ENCODE results near the gene FSD2. TPM values are rescaled to one million over a fixed set of nuclear protein-coding genes. Genes with fewer than 3 reads are reported as not detected.

The FSD2 gene, protein sequence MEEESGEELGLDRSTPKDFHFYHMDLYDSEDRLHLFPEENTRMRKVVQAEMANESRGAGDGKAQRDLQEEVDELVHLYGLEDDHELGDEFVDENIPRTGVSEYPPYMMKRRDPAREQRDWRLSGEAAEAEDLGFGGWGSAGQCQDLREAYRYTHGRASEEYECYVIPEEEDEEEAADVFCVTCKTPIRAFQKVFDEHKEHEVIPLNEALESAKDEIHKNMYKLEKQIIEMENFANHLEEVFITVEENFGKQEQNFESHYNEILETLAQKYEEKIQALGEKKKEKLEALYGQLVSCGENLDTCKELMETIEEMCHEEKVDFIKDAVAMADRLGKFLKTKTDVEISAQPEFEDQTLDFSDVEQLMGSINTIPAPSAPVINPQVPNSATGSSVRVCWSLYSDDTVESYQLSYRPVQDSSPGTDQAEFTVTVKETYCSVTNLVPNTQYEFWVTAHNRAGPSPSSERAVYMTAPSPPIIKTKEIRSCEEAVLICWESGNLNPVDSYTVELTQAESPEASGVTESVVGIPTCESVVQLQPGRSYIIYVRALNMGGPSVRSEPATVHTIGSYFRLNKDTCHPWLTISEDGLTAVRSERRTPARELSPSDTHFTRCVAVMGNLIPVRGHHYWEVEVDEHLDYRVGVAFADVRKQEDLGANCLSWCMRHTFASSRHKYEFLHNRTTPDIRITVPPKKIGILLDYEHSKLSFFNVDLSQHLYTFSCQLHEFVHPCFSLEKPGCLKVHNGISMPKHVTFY
- not detected for total RNA-seq
- polyA plus RNA-seq = under 1 TPM in 1 of 2 donors, not detected in 1; under 0.01 TPM
- long read RNA-seq, donor 1, partial matches to known transcripts = 0 of 2 reads
- long read RNA-seq, donor 1, other reads (novel, unspliced or antisense) = 2 of 2 reads
- long read RNA-seq, donor 2, partial matches to known transcripts = 0 of 3 reads
- long read RNA-seq, donor 2, other reads (novel, unspliced or antisense) = 3 of 3 reads

DNA sequence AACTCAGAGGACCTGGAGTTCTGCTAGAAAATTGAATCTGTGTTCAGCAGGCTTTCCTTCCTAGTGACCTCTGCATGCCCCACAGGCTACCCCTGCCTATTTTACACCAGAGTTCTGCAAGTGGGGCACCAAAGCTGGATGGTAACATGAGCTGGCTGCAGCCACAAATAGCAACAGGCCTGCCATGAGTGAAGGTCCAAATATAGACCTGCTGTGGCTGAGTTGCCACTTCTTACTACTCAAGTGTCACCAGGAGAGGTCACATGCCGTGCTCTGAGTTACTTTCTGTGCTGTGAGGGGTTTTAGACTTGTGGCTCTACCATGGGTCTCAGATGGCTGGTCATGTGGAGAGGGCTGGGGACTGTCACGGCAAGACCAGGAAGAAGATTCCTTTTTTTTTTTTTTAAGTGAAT is at the start of gene FSD2:
Gene FSD2 (minus strand): TSS at position 76 of the 413 bp plus-strand sequence. CDS start 18,679 bp downstream, outside the sequence.
- Histone ChIP-seq H3K27ac (ENCODE audit: low read depth in 1 of 2, low read length in 2 of 2) (no peak within 1 kb of the TSS), H3K4me1 (ENCODE audit: control insufficient read depth in 1 of 2, insufficient read depth in 2 of 2, low read length in 2 of 2) (no peaks in the 10 kb centered on the region), H3K36me3 (ENCODE audit: control insufficient read depth in 1 of 2, insufficient read depth in 2 of 2, low read length in 1 of 2) (no peaks in the 10 kb centered on the region), H3K9me3 (ENCODE audit: control insufficient read depth, low read length) (no peaks in the 10 kb centered on the region), H3K4me3 (ENCODE audit: low read length in 2 of 2) (no peak within 1 kb of the TSS), H3K27me3 (ENCODE audit: control insufficient read depth in 1 of 2, insufficient read depth in 2 of 2, low read length in 1 of 2) (no peaks in the 10 kb centered on the region)
- intact Hi-C loops (cut with DNase I) = loop anchor here (2.0 to 5.0 kb wide), 2 partner anchors 45 to 54 kb away; no protein-coding TSS in a partner anchor
- ATAC-seq (ENCODE audit: low FRiP score) (no peak), DNase-seq (no peak)
- 40 to 49% methylated on average over 2 of the region's 2 CpGs for WGBS, 2 donors

DNA sequence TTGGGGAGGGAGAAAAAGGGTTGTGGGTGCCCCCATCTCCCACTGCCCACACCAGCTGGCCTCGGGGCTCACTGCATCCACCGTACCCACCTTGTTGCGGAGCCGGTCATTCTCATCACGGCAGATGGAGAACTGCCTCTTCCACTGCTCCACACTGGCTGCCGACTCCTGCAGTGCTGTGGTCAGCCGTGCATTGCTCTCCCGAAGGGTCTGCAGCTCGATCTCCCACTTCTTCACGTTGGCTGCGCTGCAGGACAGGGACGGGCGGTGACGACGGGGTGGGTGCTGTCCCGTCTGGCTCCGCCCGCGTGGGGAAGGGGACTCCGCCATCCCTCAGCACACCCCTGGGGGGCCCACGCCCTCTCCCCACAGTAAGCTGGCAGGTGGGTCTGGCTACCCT is 48.7 kb upstream of the FSD2 start:
- DNase-seq (no peak), ATAC-seq (ENCODE audit: low FRiP score) (no peak)
- intact Hi-C loops (cut with DNase I) = loop anchor here in 1 of 2 donors (5.0 kb wide), 1 partner anchor 148 kb away; no protein-coding TSS in a partner anchor
- no peaks in the 10 kb centered on the region for H3K4me1 ChIP-seq (ENCODE audit: control insufficient read depth in 1 of 2, insufficient read depth in 2 of 2, low read length in 2 of 2)
- H3K9me3 ChIP-seq (ENCODE audit: control insufficient read depth, low read length) = no peaks in the 10 kb centered on the region
- no peaks in the 10 kb centered on the region for H3K36me3 ChIP-seq (ENCODE audit: control insufficient read depth in 1 of 2, insufficient read depth in 2 of 2, low read length in 1 of 2)
- H3K27me3 ChIP-seq (ENCODE audit: control insufficient read depth in 1 of 2, insufficient read depth in 2 of 2, low read length in 1 of 2) = no peaks in the 10 kb centered on the region
- WGBS, 2 donors = 92 to 93% methylated on average over 21 of the region's 21 CpGs
- H3K4me3 ChIP-seq (ENCODE audit: low read length in 2 of 2) = no peak overlapping the region
- H3K27ac ChIP-seq (ENCODE audit: low read depth in 1 of 2, low read length in 2 of 2) = no peak overlapping the region

DNA sequence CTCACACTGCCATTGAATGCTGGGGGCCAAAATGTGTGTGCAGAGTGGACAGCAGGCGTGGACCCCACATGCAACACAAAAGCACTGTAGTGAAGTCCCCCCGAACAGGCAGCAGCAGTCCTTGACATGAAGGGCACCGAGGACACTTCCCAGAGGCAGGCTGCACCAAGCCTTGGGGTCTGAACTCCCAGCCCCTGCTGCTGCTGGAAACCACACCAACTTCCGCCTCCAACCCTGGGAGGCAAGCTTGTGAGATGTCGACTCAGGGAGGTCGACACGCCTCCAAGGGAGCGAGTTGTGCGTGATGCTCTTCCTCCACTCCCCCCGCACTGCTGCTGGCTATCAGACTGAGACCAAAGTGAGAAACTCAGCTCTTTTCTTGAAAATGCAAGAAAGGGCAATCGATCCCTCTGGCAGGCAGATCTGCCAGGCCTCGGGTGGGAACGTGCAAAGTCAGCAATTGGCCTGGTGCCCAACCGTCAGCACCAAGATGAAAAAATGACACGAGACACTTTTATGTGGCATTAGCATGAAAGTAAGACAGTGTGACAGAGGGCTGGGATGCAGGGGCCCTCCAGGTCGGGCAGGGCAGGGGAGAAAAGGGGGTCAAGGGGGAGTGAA is 47.2 kb upstream of the FSD2 start:
- intact Hi-C loops (cut with DNase I) = loop anchor here in 1 of 2 donors (5.0 kb wide), 1 partner anchor 149 kb away; no protein-coding TSS in a partner anchor
- Histone ChIP-seq H3K9me3 (ENCODE audit: control insufficient read depth, low read length) (no peaks in the 10 kb centered on the region), H3K4me1 (ENCODE audit: control insufficient read depth in 1 of 2, insufficient read depth in 2 of 2, low read length in 2 of 2) (no peaks in the 10 kb centered on the region), H3K27me3 (ENCODE audit: control insufficient read depth in 1 of 2, insufficient read depth in 2 of 2, low read length in 1 of 2) (no peaks in the 10 kb centered on the region), H3K27ac (ENCODE audit: low read depth in 1 of 2, low read length in 2 of 2) (no peak overlapping the region), H3K36me3 (ENCODE audit: control insufficient read depth in 1 of 2, insufficient read depth in 2 of 2, low read length in 1 of 2) (no peaks in the 10 kb centered on the region), H3K4me3 (ENCODE audit: low read length in 2 of 2) (no peak overlapping the region)
- ATAC-seq (ENCODE audit: low FRiP score) (no peak), DNase-seq (no peak)
- 39 to 50% methylated on average over 16 of the region's 16 CpGs for WGBS, 2 donors

DNA sequence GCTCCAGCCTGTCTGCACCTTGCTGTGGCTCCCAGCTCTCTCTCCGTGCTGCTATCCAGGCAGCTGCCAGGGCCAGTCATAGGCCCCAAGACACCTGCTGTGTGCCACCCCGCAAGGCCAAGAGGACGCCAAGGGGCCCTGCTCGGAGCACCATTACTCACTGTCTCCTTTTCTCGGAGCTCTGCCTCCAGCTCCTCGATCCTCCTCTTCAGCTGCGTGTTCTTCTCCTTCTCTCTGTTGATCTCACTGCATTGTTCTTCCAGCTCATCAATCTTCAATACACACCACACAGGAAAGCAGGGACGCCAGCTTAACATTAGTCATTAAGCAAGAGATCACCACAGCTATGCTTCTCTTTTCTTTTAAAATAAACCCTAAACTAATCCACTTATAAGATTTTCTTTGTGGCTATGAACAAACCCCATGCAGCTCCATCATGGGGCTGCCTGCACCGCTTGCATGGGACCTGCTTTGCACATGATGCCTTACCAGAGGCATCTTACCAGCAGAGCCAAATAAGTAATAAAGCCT is 46.2 kb upstream of the FSD2 start:
- H3K4me1 ChIP-seq (ENCODE audit: control insufficient read depth in 1 of 2, insufficient read depth in 2 of 2, low read length in 2 of 2) = no peaks in the 10 kb centered on the region
- no peak for DNase-seq
- no peaks in the 10 kb centered on the region for H3K36me3 ChIP-seq (ENCODE audit: control insufficient read depth in 1 of 2, insufficient read depth in 2 of 2, low read length in 1 of 2)
- no peak overlapping the region for H3K4me3 ChIP-seq (ENCODE audit: low read length in 2 of 2)
- H3K27ac ChIP-seq (ENCODE audit: low read depth in 1 of 2, low read length in 2 of 2) = no peak overlapping the region
- ATAC-seq (ENCODE audit: low FRiP score) = no peak
- no peaks in the 10 kb centered on the region for H3K27me3 ChIP-seq (ENCODE audit: control insufficient read depth in 1 of 2, insufficient read depth in 2 of 2, low read length in 1 of 2)
- intact Hi-C loops (cut with DNase I) = loop anchor here in 1 of 2 donors (5.0 kb wide), 1 partner anchor 150 kb away; no protein-coding TSS in a partner anchor
- WGBS, 2 donors = 78 to 88% methylated on average over 9 of the region's 9 CpGs
- no peaks in the 10 kb centered on the region for H3K9me3 ChIP-seq (ENCODE audit: control insufficient read depth, low read length)

DNA sequence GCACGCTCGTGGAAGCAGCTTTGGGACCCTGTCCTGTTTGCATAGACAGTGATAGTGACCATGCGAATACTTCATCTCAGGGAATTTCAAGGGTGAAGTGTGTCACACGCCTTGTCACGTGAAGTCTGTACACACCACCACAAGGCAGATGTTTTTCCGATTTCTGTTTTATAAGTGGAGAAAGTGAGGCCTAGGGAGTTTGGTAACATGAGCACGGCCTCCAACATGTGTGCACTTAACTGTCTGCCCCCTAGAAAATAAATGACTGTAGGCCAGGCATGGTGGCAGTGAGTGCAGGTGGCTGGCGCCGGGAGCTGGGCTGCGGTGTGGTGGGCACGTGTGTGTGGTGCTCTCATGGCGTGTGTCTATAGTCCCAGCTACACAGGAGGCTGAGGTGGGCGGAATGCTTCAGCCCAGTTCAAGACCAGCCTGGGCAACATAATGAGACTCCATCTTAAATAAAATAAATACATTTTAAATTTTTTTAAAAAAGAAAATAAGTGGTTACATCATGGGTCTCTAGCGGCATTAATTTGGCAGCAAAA is 45.5 kb upstream of the FSD2 start:
- 89 to 92% methylated on average over 14 of the region's 14 CpGs for WGBS, 2 donors
- no peak overlapping the region for H3K4me3 ChIP-seq (ENCODE audit: low read length in 2 of 2)
- H3K4me1 ChIP-seq (ENCODE audit: control insufficient read depth in 1 of 2, insufficient read depth in 2 of 2, low read length in 2 of 2) = no peaks in the 10 kb centered on the region
- H3K36me3 ChIP-seq (ENCODE audit: control insufficient read depth in 1 of 2, insufficient read depth in 2 of 2, low read length in 1 of 2) = no peaks in the 10 kb centered on the region
- intact Hi-C loops (cut with DNase I) = loop anchor here in 1 of 2 donors (5.0 kb wide), 1 partner anchor 151 kb away; no protein-coding TSS in a partner anchor
- H3K27ac ChIP-seq (ENCODE audit: low read depth in 1 of 2, low read length in 2 of 2) = no peak overlapping the region
- DNase-seq (no peak), ATAC-seq (ENCODE audit: low FRiP score) (no peak)
- no peaks in the 10 kb centered on the region for H3K27me3 ChIP-seq (ENCODE audit: control insufficient read depth in 1 of 2, insufficient read depth in 2 of 2, low read length in 1 of 2)
- no peaks in the 10 kb centered on the region for H3K9me3 ChIP-seq (ENCODE audit: control insufficient read depth, low read length)

DNA sequence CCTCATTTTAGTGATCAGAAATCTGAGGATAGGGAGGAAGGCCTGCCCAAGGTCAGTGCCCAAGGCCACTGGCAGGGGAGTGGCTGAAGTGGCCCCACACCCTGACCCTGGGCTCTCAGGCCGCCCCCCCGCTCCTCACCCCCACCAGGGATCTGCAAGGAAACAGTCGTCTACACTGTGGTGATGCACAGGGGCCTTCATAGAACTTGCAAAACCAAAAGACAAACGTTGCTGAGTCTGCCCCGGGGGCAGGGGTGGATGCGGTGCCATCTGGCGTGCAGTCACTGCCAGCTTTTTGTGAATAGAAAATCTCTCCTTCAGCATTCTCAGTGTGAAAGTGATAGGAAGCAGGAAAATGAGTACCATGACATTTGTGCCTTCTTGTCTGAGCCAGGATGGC is 44.9 kb upstream of the FSD2 start:
- DNase-seq (no peak), ATAC-seq (ENCODE audit: low FRiP score) (no peak)
- Histone ChIP-seq H3K4me1 (ENCODE audit: control insufficient read depth in 1 of 2, insufficient read depth in 2 of 2, low read length in 2 of 2) (no peaks in the 10 kb centered on the region), H3K9me3 (ENCODE audit: control insufficient read depth, low read length) (no peaks in the 10 kb centered on the region), H3K27me3 (ENCODE audit: control insufficient read depth in 1 of 2, insufficient read depth in 2 of 2, low read length in 1 of 2) (no peaks in the 10 kb centered on the region), H3K4me3 (ENCODE audit: low read length in 2 of 2) (no peak overlapping the region), H3K36me3 (ENCODE audit: control insufficient read depth in 1 of 2, insufficient read depth in 2 of 2, low read length in 1 of 2) (no peaks in the 10 kb centered on the region), H3K27ac (ENCODE audit: low read depth in 1 of 2, low read length in 2 of 2) (no peak overlapping the region)
- intact Hi-C loops (cut with DNase I) = loop anchor here in 1 of 2 donors (5.0 kb wide), 1 partner anchor 152 kb away; no protein-coding TSS in a partner anchor
- 74 to 77% methylated on average over 7 of the region's 7 CpGs for WGBS, 2 donors

DNA sequence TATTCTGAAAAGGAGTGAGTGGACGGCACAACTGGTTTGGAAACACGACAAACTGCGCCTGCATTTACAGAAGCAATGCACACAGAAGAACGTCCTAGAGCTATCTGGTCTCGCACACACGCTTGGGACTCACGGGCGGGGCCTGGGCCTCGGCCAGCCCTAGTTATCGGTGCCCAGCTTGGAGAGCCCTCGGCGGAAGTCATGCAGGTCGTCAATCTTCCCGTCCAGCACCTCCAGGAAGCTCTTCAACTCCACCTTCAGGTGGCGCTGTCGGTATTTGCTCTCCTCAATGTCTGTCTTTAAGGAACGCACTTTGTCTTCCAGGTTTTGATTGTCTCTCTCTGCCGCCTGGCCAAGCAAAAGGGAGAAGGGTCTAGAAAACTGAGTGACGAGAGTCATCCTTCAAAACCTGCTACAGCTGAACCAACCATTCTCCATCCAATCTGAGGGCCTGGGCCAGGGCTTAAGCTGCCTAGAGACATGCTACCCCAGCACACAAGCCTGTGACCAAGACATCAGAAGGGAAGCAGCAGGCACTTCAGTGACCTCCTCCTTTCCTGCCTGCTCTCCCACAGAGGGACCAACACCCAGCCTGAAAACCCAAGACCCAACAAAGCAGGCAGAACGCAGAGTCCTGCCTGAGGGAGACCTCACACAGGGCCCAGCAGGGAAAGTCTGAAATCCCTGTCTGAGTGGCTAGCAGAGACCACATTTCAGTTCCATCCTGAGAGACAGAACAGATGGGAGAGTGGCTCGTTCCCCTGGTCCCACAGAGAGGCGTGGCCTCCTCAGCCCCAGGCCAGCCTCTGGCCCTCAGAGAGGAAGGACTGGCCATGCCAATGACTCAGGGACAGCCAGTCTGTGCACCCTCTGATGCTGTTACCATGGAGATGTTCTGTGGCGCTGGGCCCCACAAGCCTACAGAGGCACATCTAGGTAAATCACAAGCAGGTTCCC is 44.0 kb upstream of the FSD2 start:
- Histone ChIP-seq H3K36me3 (ENCODE audit: control insufficient read depth in 1 of 2, insufficient read depth in 2 of 2, low read length in 1 of 2) (no peaks in the 10 kb centered on the region), H3K27ac (ENCODE audit: low read depth in 1 of 2, low read length in 2 of 2) (no peak overlapping the region), H3K4me1 (ENCODE audit: control insufficient read depth in 1 of 2, insufficient read depth in 2 of 2, low read length in 2 of 2) (no peaks in the 10 kb centered on the region), H3K9me3 (ENCODE audit: control insufficient read depth, low read length) (no peaks in the 10 kb centered on the region), H3K27me3 (ENCODE audit: control insufficient read depth in 1 of 2, insufficient read depth in 2 of 2, low read length in 1 of 2) (no peaks in the 10 kb centered on the region), H3K4me3 (ENCODE audit: low read length in 2 of 2) (no peak overlapping the region)
- DNase-seq (peak in 1 of 2 donors; percentile 79), ATAC-seq (ENCODE audit: low FRiP score) (peak; percentile 78)
- 19 to 22% methylated on average over 23 of the region's 23 CpGs for WGBS, 2 donors
- intact Hi-C loops (cut with DNase I) = loop anchor here in 1 of 2 donors (5.0 kb wide), 1 partner anchor 152 kb away; no protein-coding TSS in a partner anchor

Measured in aorta (tissue), 5 donors.